Lung (tissue), 12 donors: ENCODE measurements around the gene VSIG10L2. TPM values are rescaled to one million over a fixed set of nuclear protein-coding genes. Genes with fewer than 3 reads are reported as not detected.

Source experiments
- ATAC-seq: fragments of 200-7000 bp; cut with Tn5 transposase; one replicate; pipeline ENCODE4 v1.9.1; 2020; ENCODE audit warnings: moderate number of reproducible peaks; ENCODE audit not compliant: insufficient read depth, low FRiP score
- DNase-seq, 3 donors: peaks; one replicate each; pipeline ENCODE4 v3.0.0-alpha.2; 2013 to 2017
- H3K27ac ChIP-seq, 2 donors: one replicate each; pipeline ENCODE4 v1.5.1; 2013; ENCODE audit warnings: mild to moderate bottlenecking in 2 of 2, moderate library complexity in 2 of 2, control low read depth in 1 of 2, inconsistent platforms in 1 of 2, low read depth in 1 of 2, low read length in 1 of 2
- H3K27me3 ChIP-seq, 3 donors: one replicate each; pipeline ENCODE4 v1.5.1; 2013; ENCODE audit warnings: low read length in 2 of 3; ENCODE audit not compliant: control insufficient read depth in 3 of 3, insufficient read depth in 3 of 3
- H3K36me3 ChIP-seq, 4 donors: one replicate each; pipeline ENCODE4 v1.5.1; 2013; ENCODE audit warnings: low read length in 4 of 4, mild to moderate bottlenecking in 1 of 4, moderate library complexity in 1 of 4; ENCODE audit not compliant: control insufficient read depth in 4 of 4, insufficient read depth in 4 of 4
- H3K4me1 ChIP-seq, 5 donors: one replicate each; pipeline ENCODE4 v1.5.1; 2013; ENCODE audit warnings: low read length in 5 of 5, mild to moderate bottlenecking in 2 of 5, moderate library complexity in 1 of 5; ENCODE audit not compliant: control insufficient read depth in 5 of 5, insufficient read depth in 5 of 5
- H3K4me3 ChIP-seq: one replicate; pipeline ENCODE4 v1.5.1; 2013; ENCODE audit warnings: mild to moderate bottlenecking, control low read depth, moderate library complexity
- H3K9ac ChIP-seq, 2 donors: one replicate each; pipeline ENCODE4 v1.5.1; 2013; ENCODE audit warnings: low read length in 2 of 2, control low read depth in 1 of 2; ENCODE audit not compliant: insufficient read depth in 1 of 2
- H3K9me3 ChIP-seq, 4 donors: one replicate each; pipeline ENCODE4 v1.5.1; 2013; ENCODE audit warnings: low read length in 3 of 4, mild to moderate bottlenecking in 1 of 4, moderate library complexity in 1 of 4; ENCODE audit not compliant: control insufficient read depth in 4 of 4, insufficient read depth in 3 of 4
- WGBS, 2 donors: extraction: QIAGEN DNeasy Blood & Tissue Kit; methylation state at CpG; one replicate each; pipeline ENCODE4 v1.1.7; 2013; 5-methylcytosine and 5-hydroxymethylcytosine counted together
- polyA plus RNA-seq, 2 donors: library from polyadenylated mRNA; stranded (reverse); fragments of 200-250 nt; gene quantifications; one replicate each; pipeline ENCODE4 v1.2.1, GENCODE V29; 2013
- total RNA-seq, 2 donors: library from RNA; depleted of rRNA in 1 of 2; stranded (reverse); fragments of >200 nt in 1 of 2; gene quantifications; one replicate each; pipeline ENCODE4 v1.2.1, GENCODE V29; 2014 to 2021
- TF ChIP-seq, protein P1 (sequence below): IDR thresholded peaks from 2 replicates; pipeline ENCODE4 v1.5.1; 2012; ENCODE audit warnings: mild to moderate bottlenecking; ENCODE audit errors: control extremely low read depth, extremely low read depth
- donor health status: control.
- donor health status: control.
- donor health status: Bipolar disorder and iron deficiency.
- donor health status: healthy.
- donor health status: DM: yes; HTN: yes; CAD: no.

VSIG10L2 gene
- total and polyA plus RNA-seq, 4 donors, result 0.18 to 0.43 (median 0.30) TPM

DNA sequence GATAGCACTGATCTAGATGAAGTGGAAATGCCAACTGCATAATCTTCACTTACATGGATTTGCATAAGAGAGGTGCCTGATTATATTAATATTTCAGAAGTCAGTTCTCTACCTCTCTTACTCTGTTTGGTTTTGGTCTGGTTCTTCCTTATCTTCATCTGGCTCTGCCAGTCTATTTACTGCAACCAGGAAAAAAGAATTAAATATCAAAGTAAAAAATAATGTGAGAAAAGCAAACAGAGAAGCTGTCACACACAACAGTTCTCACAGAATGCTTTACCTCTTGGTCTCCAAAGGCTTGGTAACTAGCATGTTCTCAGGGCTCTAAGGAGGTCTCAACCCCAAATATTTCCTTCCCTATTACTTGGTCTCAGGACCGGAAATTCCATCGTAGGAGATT lies 6.7 kb downstream of the VSIG10L2 start:
- WGBS, 2 donors, result 26 to 39% methylated on average over 2 of the region's 2 CpGs
- no peaks in the 10 kb centered on the region for H3K36me3 ChIP-seq
- no peaks in the 10 kb centered on the region for H3K9me3 ChIP-seq
- peaks cover 0 to 5% (median 0%) of the 10 kb centered on the region in 3 donors for H3K27me3 ChIP-seq
- peaks cover 3 to 23% (median 8%) of the 10 kb centered on the region in 5 donors for H3K4me1 ChIP-seq
- TF ChIP-seq, protein P1, sequence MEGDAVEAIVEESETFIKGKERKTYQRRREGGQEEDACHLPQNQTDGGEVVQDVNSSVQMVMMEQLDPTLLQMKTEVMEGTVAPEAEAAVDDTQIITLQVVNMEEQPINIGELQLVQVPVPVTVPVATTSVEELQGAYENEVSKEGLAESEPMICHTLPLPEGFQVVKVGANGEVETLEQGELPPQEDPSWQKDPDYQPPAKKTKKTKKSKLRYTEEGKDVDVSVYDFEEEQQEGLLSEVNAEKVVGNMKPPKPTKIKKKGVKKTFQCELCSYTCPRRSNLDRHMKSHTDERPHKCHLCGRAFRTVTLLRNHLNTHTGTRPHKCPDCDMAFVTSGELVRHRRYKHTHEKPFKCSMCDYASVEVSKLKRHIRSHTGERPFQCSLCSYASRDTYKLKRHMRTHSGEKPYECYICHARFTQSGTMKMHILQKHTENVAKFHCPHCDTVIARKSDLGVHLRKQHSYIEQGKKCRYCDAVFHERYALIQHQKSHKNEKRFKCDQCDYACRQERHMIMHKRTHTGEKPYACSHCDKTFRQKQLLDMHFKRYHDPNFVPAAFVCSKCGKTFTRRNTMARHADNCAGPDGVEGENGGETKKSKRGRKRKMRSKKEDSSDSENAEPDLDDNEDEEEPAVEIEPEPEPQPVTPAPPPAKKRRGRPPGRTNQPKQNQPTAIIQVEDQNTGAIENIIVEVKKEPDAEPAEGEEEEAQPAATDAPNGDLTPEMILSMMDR, result no peak
- no peak overlapping the region for H3K4me3 ChIP-seq
- H3K9ac ChIP-seq, result no peak overlapping the region
- H3K27ac ChIP-seq, result no peak overlapping the region
- no peak for ATAC-seq
- no peak for DNase-seq

DNA sequence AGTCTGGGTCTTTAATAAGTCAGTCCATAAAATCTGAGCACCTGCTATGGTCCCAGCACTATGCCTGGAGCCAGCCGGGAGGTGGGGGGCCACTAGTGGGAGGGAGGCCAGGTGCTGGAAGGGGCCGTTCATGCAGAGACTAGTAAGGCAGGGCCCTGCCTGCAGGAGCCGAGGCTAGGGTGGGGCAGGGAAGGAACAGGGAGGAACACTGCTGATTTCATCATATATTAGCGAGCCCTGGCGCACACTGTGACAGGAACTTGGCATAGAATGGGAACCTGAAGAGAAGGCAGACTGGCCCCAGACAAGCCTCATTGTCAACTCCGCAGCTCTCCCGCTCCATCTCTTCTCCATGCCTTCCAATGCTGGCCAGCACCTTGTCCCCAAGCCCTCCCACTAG lies 7.1 kb downstream of the VSIG10L2 start:
- Histone ChIP-seq H3K27ac (no peak overlapping the region), H3K9me3 (no peaks in the 10 kb centered on the region), H3K27me3 (peaks cover 0 to 5% (median 0%) of the 10 kb centered on the region in 3 donors), H3K9ac (no peak overlapping the region), H3K4me1 (peaks cover 3 to 23% (median 8%) of the 10 kb centered on the region in 5 donors), H3K36me3 (no peaks in the 10 kb centered on the region), H3K4me3 (no peak overlapping the region)
- TF ChIP-seq, protein P1, result no peak
- ATAC-seq, result no peak
- 45 to 54% methylated on average over 7 of the region's 7 CpGs for WGBS, 2 donors
- DNase-seq, result no peak

DNA sequence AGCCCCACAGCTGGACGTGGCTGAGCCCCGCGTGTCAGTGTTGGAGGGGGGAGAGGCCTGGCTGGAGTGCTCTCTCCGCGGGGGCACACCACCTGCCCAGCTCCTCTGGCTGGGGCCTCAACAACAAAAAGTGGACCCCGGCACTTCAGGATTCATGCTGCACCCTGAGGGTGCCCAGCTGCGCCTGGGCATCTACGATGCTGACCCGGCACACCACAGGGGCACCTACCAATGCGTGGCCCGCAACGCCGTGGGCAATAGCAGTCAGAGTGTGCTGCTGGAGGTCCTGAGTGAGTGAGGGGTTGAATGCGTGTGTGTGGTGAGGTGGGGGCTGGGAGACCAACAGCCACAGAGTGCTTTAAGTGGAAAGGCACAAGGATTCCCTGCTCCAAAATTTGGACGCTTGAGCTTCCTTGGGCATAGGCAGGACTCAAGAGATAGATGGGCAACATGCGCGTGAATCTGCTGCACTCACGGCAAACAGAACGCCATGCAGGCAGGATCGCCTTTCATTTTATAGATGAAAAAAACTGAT lies 7.6 kb downstream of the VSIG10L2 start:
- ATAC-seq (no peak), DNase-seq (no peak)
- peaks cover 3 to 23% (median 8%) of the 10 kb centered on the region in 5 donors for H3K4me1 ChIP-seq
- H3K9ac ChIP-seq, result no peak overlapping the region
- no peaks in the 10 kb centered on the region for H3K36me3 ChIP-seq
- 88 to 89% methylated on average over 20 of the region's 20 CpGs for WGBS, 2 donors
- no peak overlapping the region for H3K4me3 ChIP-seq
- H3K27ac ChIP-seq, result no peak overlapping the region
- H3K9me3 ChIP-seq, result no peaks in the 10 kb centered on the region
- peaks cover 0 to 5% (median 0%) of the 10 kb centered on the region in 3 donors for H3K27me3 ChIP-seq
- TF ChIP-seq, protein P1, result no peak
